ENCODE data around the gene LNX2. TPM values are rescaled to one million over a fixed set of nuclear protein-coding genes. Genes with fewer than 3 reads are reported as not detected.

LNX2 gene
- total and polyA plus RNA-seq, 2 of the 4 experiments (the other 2 are of a cell fraction): 3.1 to 7.2 TPM

GRCh38 chr13:27643334-27644132, 23.2 kb upstream of the LNX2 start (continued):
- TF ChIP-seq MAZ (IDR thresholded peaks at IDR 0.05; ENCODE audit: borderline replicate concordance, low read depth, low read length): no peak

GRCh38 chr13:27641711-27642502, 21.6 kb upstream of the LNX2 start:
- ChIA-PET CTCF (interaction anchor here (1.1 kb wide), 1 partner anchor 189 kb away, joined by 3 read pairs; no protein-coding TSS in a partner anchor), POLR2A (ENCODE audit: unreplicated experiment) (no interaction called here)
- dilution Hi-C loops (cut with HindIII; ENCODE audit: low sequenced_read_pairs, unreplicated experiment): no loop called here

More at GRCh38 chr13:27641711-27642502, 21.6 kb upstream of the LNX2 start:
- Histone ChIP-seq H3K27ac (ENCODE audit: insufficient read depth, low read length) (no peak overlapping the region), H3K27me3 (ENCODE audit: control insufficient read depth, insufficient read depth, low read length) (no peaks in the 10 kb centered on the region), H3K23ac (ENCODE audit: low read depth, low read length) (0 out of 2 replicates have a peak overlapping the region, but pooled peaks have one; percentile 4), H3K4me3 (ENCODE audit: insufficient read depth, low read depth, low read length) (no peak overlapping the region), H3K36me3 (ENCODE audit: control insufficient read depth, insufficient read depth, low read length) (no peaks in the 10 kb centered on the region), H3K56ac (ENCODE audit: extremely low read depth, insufficient read depth, low read length) (no peak overlapping the region), H3K9me1 (ENCODE audit: insufficient read depth, low read length) (peaks cover 7% of the 10 kb centered on the region), H3K4me1 (ENCODE audit: control insufficient read depth, insufficient read depth, low read length) (peaks cover 10% of the 10 kb centered on the region), H4K20me1 (ENCODE audit: insufficient read depth, low read length) (peaks cover 28% of the 10 kb centered on the region), H2BK5ac (ENCODE audit: low read depth, low read length, poor library complexity, severe bottlenecking) (no peak overlapping the region), H2BK120ac (ENCODE audit: low read depth, low read length) (no peak overlapping the region), H3K18ac (ENCODE audit: low read depth, low read length) (no peak overlapping the region), H3K9ac (ENCODE audit: low read depth, low read length) (no peak overlapping the region), H2AFZ (replicated peaks; ENCODE audit: low read length, poor library complexity) (no peak overlapping the region), H4K8ac (ENCODE audit: low read depth in 2 of 2, low read length in 2 of 2) (no peak overlapping the region), H3K9me3 (ENCODE audit: control insufficient read depth, insufficient read depth, low read length) (no peaks in the 10 kb centered on the region), H2AK9ac (replicated peaks; ENCODE audit: low read depth, low read length, poor library complexity) (no peak overlapping the region), H2BK20ac (ENCODE audit: low read depth, low read length) (peak overlapping the region; percentile 1; the same call in 1 of the 2 replicates), H3K79me1 (ENCODE audit: low read depth in 1 of 2, low read length in 2 of 2) (peaks cover 33 to 45% of the 10 kb centered on the region in 2 experiments), H3K4ac (ENCODE audit: low read depth, low read length) (no peak overlapping the region), H4K91ac (ENCODE audit: insufficient read depth, low read depth, low read length) (no peak overlapping the region), H2AK5ac (ENCODE audit: low read depth, low read length) (no peak overlapping the region), H4K5ac (ENCODE audit: low read depth, low read length) (no peak overlapping the region), H3K14ac (replicated peaks; ENCODE audit: low read depth, low read length) (no peak overlapping the region), H2BK15ac (ENCODE audit: low read depth, low read length) (no peak overlapping the region), H3K4me2 (ENCODE audit: low read depth, low read length) (no peak overlapping the region)
- ATAC-seq (ENCODE audit: low read depth) (no peak), DNase-seq (no peak)
- intact Hi-C loops (cut with micrococcal nuclease) (no loop called here), in situ Hi-C loops (cut with MboI; ENCODE audit: low sequenced_read_pairs) (no loop called here)
- no CpG with 5 or more reads among the region's 4 CpGs for WGBS, 2 experiments (ENCODE audit: extremely low coverage in 2 of 2, insufficient read length in 1 of 2)
- BruUV-seq (replicated peaks): no TSS peak
- no peak for TF ChIP-seq RCOR1 (IDR thresholded peaks at IDR 0.05; ENCODE audit: insufficient replicate concordance, low read length)
- no peak for TF ChIP-seq SMC3 (IDR thresholded peaks at IDR 0.05; ENCODE audit: low read depth, low read length)
- TF ChIP-seq CEBPB (IDR thresholded peaks at IDR 0.05; ENCODE audit: low read depth, low read length): no peak
- TF ChIP-seq POLR2A (IDR thresholded peaks at IDR 0.05; ENCODE audit: low read depth, low read length): no peak
- TF ChIP-seq MAZ (IDR thresholded peaks at IDR 0.05; ENCODE audit: borderline replicate concordance, low read depth, low read length): no peak
- no peak for TF ChIP-seq CTCF (conservative IDR thresholded peaks at IDR 0.05; ENCODE audit: low read depth, low read length)
